GM21423 (cell line): ENCODE measurements around the gene YPEL2.
A peak's percentile ranks its signal among the peaks of the same experiment; 100 is the strongest.

Experiments used
- ATAC-seq: cut with Tn5 transposase; IDR thresholded peaks from one replicate; pipeline ENCODE4 v1.9.1; 2021; ENCODE audit warnings: mild to moderate bottlenecking, moderate library complexity; ENCODE audit not compliant: unreplicated experiment

Gene YPEL2

GRCh38 chr17:59428916-59429485, 97.5 kb downstream of the YPEL2 start:
- ATAC-seq: no peak

GRCh38 chr17:59431601-59432000, 100.1 kb downstream of the YPEL2 start:
- no peak for ATAC-seq

DNA sequence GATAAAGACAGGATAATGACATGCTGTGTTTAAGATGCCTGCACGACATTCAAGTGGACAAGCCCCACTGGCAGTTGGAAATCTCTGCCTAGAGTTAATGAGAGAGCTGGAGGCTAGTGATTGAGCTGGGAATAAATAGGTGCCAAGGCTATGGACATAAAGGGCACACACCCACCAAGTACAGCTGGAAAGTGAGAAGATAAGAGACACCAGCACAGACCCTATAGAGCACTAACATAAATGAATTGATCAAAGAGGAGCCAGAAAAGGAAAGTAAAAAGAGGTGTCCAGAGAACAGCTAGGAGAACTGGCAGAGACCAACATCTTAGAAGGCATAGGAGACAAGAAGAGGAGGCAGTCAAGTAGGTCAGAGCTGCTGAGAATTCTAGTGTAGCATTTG, 101.2 kb downstream of the YPEL2 start:
- no peak for ATAC-seq

- no peak for ATAC-seq
These were observed 102.1 kb downstream of the YPEL2 start for GRCh38 chr17:59433586-59433985.

DNA sequence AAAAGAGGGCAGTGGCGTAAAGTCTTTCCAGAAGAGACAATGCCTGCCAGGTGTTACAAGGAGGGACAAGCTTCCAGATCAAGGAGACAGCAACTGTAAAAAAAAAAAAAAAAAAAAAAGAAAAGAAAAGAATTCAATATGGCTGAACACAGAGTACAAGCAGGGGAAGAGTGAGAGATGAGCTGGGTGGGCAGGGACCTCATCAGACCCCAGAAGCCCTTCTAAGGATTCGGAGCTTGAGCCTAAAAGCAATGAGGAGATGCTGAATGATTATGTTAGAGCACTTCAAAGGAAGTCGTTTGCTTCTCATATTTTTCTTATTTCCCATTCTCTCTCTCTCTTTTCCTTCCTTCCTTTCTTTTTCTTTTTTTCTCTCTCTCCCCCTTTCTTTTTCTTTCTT, 103.0 kb downstream of the YPEL2 start:
- ATAC-seq: no peak

GRCh38 chr17:59435238-59435637, 103.8 kb downstream of the YPEL2 start:
- no peak for ATAC-seq

- ATAC-seq: no peak
These were observed 105.4 kb downstream of the YPEL2 start for GRCh38 chr17:59436900-59437299.

GRCh38 chr17:59437791-59438281, 106.4 kb downstream of the YPEL2 start:
- ATAC-seq: no peak

GRCh38 chr17:59439262-59439661, 107.8 kb downstream of the YPEL2 start:
- no peak for ATAC-seq

DNA sequence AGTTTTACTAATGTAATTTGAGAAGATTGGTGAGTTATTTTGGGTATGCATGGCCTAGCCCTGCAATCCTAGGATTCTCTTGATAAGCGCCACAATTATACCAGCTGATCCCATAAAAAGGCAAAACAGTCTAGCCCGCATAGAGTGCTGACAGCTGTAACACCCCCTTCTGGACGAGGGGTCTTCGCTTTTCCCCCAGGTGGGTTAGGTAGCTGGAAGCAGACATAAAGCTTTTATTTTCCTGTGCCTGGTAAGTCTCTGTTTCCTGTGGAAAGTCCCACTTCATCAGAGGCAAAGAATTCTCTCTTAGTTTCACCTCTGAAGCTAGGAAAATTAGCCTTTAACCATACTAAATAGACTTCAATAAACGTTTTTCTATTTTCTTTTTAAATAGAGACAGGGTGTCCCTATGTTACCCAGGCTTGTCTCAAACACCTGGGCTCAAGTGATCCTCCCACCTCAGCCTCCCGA, 108.3 kb downstream of the YPEL2 start:
- ATAC-seq: no peak

DNA sequence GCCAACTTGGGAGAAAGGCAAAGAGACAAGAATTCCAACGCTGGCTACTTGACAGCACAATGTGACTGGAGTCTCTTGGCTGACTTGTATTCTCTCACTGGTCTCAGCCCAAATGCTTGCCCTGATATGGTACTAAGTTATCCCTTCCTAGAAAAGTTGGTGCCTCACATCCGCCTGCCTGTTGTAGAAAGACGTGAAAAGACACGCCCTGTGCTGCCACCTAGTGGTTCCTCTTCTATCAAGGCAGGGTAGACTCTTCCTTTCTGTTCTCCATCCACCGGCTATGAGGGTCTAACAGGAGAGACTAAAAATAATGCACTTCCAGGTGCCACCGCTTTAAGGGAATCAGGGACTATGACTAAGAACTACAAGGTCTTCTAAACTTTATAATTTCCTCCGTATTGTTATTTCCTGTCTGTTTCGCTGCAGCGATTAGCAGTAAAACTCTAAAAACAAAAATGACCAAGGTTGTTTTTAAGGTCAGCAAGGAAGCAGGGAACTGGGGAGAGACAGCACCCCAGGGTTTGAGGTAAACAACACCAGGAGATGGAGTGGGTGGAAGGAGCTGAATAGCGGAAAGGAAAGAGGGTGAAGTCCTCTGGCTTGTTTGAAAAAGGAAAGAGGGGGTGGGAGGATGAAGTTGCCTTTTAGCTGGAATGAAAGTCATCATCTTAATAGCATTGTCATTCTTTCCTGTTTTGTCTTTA, 109.5 kb downstream of the YPEL2 start:
- peak; percentile 53 for ATAC-seq

- no peak for ATAC-seq
These were observed 110.1 kb downstream of the YPEL2 start for GRCh38 chr17:59441464-59442096.

DNA sequence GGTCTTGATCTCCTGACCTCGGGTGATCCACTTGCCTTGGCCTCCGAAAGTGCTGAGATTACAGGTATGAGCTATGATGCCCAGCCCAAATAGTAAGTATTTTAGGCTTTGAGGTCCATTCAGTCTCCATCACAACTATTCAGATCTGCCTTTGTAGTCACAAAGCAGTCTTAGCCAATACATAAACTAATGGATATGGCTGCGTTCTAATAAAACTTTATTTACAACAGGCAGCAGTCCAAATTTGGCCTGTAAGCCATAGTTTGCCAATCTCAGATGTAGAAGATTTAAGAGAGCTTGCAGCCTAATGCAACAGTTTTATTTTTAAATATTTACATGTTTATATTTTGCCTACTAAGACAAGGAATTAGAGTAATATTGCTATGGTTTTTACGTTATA, 111.7 kb downstream of the YPEL2 start:
- no peak for ATAC-seq
